D341Med (cell line): ENCODE results near the gene CDKN1C.
"Not testable (repeated sequence)": the region's sequence is repeated elsewhere in the genome, so short reads cannot be mapped to it uniquely, and the experiment has no call there.

ENCODE experiments used
- DNase-seq: peaks from one replicate; pipeline ENCODE4 v3.0.0; 2012; ENCODE audit warnings: low spot score

CDKN1C gene

GRCh38 chr11:2909133-2909902 is 23.7 kb upstream of the CDKN1C start:
- DNase-seq = no peak

DNA sequence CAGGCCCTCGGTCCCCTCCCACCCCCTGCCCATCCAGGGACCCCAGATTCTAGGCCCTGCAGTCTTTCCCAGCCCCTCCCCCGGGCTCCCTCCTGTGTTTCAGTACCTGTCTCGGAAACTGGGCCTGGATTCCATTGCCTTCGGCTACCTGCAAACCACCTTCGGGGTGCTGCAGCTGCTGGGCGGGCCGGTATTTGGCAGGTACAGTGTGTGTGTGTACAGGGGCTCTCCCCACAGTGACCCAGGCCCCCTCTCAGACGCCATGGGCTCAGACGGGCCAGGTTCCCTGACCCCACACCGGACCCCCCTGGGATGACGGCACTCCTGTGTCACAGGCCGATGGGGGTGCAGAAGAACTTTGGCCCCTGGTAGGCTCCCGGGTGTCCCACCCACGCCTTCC is 22.6 kb upstream of the CDKN1C start:
- DNase-seq = no peak

GRCh38 chr11:2905299-2905698 is 19.7 kb upstream of the CDKN1C start:
- DNase-seq = not testable (repeated sequence)

DNA sequence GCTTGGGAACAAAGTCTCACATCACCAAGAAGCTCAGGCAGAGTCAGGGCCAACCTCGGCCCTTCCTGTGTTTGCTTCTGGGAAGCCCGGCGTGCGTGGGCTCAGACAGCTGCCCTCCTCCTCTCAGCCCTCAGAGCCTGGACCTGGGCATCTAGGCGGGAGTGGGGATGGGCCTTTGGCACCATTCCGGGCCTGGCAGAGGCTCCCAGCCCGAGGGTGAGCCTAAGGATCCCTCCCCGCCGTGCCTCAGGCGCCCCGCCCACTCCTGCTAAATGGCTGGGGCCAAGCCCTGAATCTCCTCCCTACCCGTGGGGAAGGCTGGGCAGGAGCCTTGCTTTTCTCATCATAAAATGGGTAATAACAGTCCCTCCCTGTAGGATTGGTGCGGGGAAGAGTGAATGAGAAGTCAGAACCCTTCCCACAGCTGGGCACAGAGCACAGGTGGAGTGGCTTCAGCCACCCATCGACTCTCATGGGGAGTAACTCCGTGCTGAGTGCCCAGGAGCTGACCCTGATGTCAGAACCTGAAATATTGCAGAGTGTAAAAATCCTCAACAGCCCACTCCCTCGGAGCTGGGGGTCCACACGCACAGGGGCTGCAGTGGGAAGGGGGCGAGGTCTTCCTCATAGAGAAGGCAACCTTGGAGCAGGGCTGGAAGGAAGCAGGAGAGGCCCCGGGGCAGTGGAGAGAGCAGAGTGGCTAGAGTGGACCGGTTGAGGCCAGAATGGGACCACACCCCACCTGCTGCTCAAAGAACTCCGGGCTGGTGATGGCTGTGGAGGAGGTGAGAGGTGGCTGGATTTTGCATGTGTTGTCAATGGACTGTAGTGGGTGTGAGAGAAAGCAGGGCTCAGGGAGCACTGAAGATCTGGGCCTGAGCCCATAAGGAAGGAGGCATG is 18.8 kb upstream of the CDKN1C start:
- DNase-seq = no peak

GRCh38 chr11:2903672-2904011 is 18.1 kb upstream of the CDKN1C start:
- DNase-seq = no peak

GRCh38 chr11:2902784-2903671 is 17.5 kb upstream of the CDKN1C start:
- DNase-seq = no peak

- peak; percentile 81 for DNase-seq
Measured at GRCh38 chr11:2901854-2902783, 16.5 kb upstream of the CDKN1C start.

DNA sequence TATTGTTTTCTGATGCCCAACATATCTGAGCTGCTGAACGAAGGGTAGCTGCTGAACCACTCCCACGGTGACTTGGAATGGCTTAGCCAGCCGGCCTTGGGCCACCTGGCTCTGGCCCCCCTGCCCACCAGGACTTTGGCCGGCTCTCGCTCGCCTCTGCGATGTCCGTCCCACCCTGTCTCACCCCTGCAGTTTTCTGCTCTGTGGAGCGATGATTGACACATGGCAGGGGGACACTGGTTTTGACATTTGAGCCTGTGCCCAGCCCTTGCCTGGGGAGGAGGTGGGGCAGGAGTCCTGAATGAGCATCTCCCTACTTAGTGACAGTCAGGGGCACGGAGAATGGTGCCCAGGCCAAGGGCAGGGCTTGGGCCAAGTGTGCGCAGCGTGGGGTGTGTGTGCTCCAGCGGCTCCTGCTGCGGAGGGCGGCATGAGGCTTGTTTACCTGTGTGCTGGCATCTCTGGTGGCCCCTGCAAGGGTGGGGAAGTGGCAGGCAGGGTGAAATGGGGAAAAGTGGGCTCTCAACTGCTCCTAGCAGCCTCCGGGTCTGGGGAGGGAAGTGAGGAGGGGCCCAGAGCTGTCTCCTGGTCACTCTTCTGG is 15.7 kb upstream of the CDKN1C start:
- no peak for DNase-seq

DNA sequence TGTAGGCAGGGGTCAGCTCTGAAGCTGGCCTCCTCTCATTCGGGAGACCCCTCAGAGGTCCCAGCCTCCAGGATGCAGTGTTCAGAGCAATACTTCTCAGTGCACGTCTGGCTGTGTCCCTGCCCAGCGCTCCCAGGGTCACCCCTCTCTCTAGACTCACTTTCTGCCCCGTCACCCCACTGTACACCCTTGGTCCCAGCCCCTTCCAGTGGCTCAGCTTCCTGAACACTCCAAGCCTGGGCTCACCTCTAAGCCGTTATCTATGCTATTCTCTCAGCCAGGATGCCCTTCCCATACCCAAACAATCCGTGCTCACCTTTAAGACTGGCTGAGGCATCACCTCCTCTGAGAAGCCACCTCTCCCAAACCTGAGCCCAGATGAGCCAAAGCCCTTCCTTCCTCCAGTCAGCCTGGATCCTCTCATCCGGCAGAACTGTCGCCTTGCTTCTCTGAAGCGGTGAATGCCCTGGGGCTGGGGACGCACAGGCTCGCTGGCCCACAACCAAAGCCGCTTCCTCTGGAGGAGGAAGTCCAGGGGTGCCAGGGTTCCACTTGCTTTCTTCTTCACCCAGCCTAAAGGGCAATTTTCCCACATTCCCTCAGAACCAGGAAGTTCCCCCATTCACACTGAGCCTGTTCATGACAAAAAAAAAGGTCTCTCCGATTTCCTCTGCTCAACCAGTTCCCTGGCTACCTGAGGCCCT is 13.7 kb upstream of the CDKN1C start:
- no peak for DNase-seq

- no peak for DNase-seq
Measured at GRCh38 chr11:2898366-2899079, 12.9 kb upstream of the CDKN1C start.

- DNase-seq = no peak
Measured at GRCh38 chr11:2897048-2897447, 11.5 kb upstream of the CDKN1C start.

GRCh38 chr11:2896047-2896446 is 10.5 kb upstream of the CDKN1C start:
- DNase-seq = no peak

GRCh38 chr11:2893935-2894334 is 8.4 kb upstream of the CDKN1C start:
- DNase-seq = no peak

- DNase-seq = no peak
Measured at GRCh38 chr11:2892967-2893528, 7.5 kb upstream of the CDKN1C start.

DNA sequence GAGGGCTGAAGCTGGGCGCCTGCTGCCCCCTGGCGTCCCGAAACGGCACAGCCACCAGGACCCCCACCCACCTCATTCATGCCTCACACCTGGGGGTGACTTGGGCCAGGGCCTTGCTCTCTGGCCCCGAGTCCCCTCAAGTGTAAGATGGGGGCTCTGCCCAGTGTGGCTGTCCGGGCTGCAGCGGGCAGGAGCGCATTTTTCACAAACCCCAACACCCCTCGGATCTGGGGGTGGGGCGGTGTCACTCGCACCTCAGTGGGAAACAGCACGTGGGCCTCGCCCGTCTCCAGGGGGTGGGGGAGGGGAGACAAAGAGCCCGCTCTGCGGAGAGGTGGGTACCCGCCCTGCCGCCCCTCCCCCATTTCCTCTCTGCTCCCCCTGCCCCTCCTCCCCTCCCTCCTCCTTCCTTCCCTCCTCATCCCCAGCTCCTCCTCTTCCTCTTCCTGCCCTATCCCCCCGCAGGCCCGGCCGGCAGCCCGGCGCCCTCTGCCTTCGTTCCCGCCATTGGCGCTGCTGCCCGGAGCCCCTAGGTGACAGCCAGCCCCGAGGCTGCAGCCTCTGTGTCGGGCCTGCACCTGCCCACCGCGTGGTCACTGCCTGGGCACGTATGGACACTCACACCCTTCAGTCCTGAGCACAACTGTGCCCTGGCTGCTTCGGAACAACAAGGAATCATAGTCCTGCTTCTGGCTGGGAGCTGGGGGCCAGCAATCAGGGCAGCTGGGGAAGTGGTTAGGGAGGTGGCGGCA is 6.8 kb upstream of the CDKN1C start:
- DNase-seq = peak; percentile 89

DNA sequence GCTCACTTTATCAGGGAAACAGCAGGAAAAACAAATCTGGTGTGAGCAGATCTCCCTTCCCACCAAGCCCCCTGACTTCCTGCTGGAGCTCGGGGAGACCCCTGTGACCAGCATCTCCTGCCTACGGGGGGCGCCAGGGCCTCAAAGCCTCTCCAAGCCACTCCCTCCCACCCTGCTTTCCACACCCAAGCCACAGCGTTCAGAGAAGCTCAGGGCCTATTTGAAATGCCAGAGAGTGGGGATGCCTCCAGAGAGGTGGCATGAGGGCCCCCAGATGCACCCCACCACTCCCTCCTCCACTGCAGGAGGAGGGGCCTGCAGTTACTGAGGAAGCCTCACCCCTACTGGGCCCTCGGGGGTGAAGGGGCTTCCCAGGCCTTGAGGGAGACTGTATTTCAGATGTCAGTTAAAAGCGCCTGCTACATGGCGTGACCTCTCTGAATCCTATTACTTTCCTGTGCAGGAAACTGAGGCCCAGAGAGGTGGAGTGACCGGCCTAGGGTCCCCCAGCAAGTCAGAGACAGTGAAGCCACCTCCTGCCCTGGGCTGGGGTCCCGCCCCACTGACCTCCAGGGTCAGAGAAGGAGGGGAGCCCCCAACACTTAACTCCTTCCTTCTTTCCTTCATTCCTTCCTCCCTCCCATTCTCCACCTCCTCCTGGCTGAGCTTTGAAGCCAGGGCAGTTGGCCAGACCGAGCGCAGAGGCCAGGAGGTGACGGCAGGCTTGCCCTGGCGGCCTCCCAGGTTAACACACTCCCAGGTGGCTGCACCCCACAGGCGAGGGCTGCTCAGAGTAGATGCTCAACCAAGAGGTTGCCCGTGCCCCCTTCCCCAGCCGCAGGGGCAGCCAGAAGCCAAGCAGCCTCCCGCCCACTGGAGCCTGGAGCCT is 6.0 kb upstream of the CDKN1C start:
- no peak for DNase-seq
